Astrocyte of the spinal cord (primary cell): Measurements from ENCODE around the gene CAMTA1.
A peak's percentile ranks its signal among the peaks of the same experiment; 100 is the strongest.

Source experiments
- DNase-seq: peaks from one replicate; pipeline ENCODE4 v3.0.0; 2011; ENCODE audit warnings: low read depth, low spot score
- H3K4me3 ChIP-seq: 2 replicates; pipeline ENCODE4 v1.5.1; 2011; ENCODE audit warnings: low read depth, mild to moderate bottlenecking, low read length, moderate library complexity
- CTCF ChIP-seq: IDR thresholded peaks from 2 replicates; pipeline ENCODE4 v1.5.1; 2012; ENCODE audit warnings: low read depth, mild to moderate bottlenecking, low read length, inconsistent platforms
- in situ Hi-C: cut with HindIII; loops from 2 replicates; pipeline ENCODE4 v1.10.0; 2017; ENCODE audit warnings: low sequenced_read_pairs

Gene CAMTA1

GRCh38 chr1:7511381-7511780, 726.1 kb downstream of the CAMTA1 start:
- in situ Hi-C loops, result no loop called here
- H3K4me3 ChIP-seq, result no peak overlapping the region
- DNase-seq, result no peak
- TF ChIP-seq CTCF, result no peak

- no peak for TF ChIP-seq CTCF
- no peak for DNase-seq
- in situ Hi-C loops, result no loop called here
- H3K4me3 ChIP-seq, result no peak overlapping the region
These were observed 727.8 kb downstream of the CAMTA1 start for GRCh38 chr1:7513081-7513480.

GRCh38 chr1:7515175-7515574, 729.9 kb downstream of the CAMTA1 start:
- H3K4me3 ChIP-seq, result no peak overlapping the region
- in situ Hi-C loops, result no loop called here
- TF ChIP-seq CTCF, result no peak
- DNase-seq, result no peak

GRCh38 chr1:7515904-7516303, 730.6 kb downstream of the CAMTA1 start:
- no peak for TF ChIP-seq CTCF
- in situ Hi-C loops, result no loop called here
- no peak for DNase-seq
- no peak overlapping the region for H3K4me3 ChIP-seq

- DNase-seq, result no peak
- in situ Hi-C loops, result no loop called here
- no peak overlapping the region for H3K4me3 ChIP-seq
These were observed 731.1 kb downstream of the CAMTA1 start for GRCh38 chr1:7516341-7516740.

GRCh38 chr1:7516929-7517328, 731.7 kb downstream of the CAMTA1 start:
- no peak for TF ChIP-seq CTCF
- in situ Hi-C loops, result no loop called here
- DNase-seq, result no peak
- no peak overlapping the region for H3K4me3 ChIP-seq

More at GRCh38 chr1:7516341-7516740, 731.1 kb downstream of the CAMTA1 start:
- TF ChIP-seq CTCF, result peak; percentile 17
